Fibroblast of villous mesenchyme (primary cell): ENCODE measurements around the gene SERGEF. TPM values are rescaled to one million over a fixed set of nuclear protein-coding genes. Genes with fewer than 3 reads are reported as not detected.
A peak's percentile ranks its signal among the peaks of the same experiment; 100 is the strongest.

ENCODE experiments used
- DNase-seq: peaks from one replicate; pipeline ENCODE4 v3.0.0-alpha.2; 2010; ENCODE audit warnings: low read depth
- H3K4me3 ChIP-seq: 2 replicates; pipeline ENCODE4 v1.5.1; 2011; ENCODE audit warnings: low read depth, mild to moderate bottlenecking, low read length
- total RNA-seq: library from RNA; depleted of rRNA; stranded (reverse); fragments of >200 nt; gene quantifications from 2 replicates; pipeline ENCODE4 v1.2.3, GENCODE V29; 2012
- TF ChIP-seq, protein P1 (sequence below): IDR thresholded peaks from 2 replicates; pipeline ENCODE4 v1.5.1; 2012; ENCODE audit warnings: low read depth, mild to moderate bottlenecking, low read length; ENCODE audit not compliant: insufficient read depth

The SERGEF gene
- total RNA-seq, 1 donor: 21.2 TPM

DNA sequence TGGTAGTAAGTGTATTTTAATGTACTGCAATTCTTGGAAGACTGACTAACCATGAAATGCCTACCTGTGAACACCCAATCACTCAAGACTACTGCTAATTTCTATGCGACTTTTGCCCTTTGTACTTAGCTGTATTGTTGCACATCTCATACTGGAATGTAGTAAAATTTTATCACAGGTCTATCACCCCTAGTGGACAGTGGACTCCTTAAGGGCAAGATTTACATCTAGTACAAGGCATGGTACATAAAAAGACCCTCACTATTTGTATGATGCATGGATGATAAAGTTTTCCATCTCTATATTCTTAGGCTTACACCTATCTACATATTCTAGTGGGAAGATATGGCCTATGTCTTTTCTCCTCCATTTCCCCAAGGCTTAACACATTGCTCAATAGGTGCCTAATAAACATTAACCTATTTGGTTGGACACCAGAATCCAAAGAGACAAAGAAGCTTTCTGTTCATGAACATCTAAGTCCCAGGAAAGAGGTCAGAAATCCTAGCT is 26.1 kb downstream of the SERGEF start:
- TF ChIP-seq, protein P1, sequence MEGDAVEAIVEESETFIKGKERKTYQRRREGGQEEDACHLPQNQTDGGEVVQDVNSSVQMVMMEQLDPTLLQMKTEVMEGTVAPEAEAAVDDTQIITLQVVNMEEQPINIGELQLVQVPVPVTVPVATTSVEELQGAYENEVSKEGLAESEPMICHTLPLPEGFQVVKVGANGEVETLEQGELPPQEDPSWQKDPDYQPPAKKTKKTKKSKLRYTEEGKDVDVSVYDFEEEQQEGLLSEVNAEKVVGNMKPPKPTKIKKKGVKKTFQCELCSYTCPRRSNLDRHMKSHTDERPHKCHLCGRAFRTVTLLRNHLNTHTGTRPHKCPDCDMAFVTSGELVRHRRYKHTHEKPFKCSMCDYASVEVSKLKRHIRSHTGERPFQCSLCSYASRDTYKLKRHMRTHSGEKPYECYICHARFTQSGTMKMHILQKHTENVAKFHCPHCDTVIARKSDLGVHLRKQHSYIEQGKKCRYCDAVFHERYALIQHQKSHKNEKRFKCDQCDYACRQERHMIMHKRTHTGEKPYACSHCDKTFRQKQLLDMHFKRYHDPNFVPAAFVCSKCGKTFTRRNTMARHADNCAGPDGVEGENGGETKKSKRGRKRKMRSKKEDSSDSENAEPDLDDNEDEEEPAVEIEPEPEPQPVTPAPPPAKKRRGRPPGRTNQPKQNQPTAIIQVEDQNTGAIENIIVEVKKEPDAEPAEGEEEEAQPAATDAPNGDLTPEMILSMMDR: no peak
- DNase-seq: no peak
- H3K4me3 ChIP-seq: no peak overlapping the region

DNA sequence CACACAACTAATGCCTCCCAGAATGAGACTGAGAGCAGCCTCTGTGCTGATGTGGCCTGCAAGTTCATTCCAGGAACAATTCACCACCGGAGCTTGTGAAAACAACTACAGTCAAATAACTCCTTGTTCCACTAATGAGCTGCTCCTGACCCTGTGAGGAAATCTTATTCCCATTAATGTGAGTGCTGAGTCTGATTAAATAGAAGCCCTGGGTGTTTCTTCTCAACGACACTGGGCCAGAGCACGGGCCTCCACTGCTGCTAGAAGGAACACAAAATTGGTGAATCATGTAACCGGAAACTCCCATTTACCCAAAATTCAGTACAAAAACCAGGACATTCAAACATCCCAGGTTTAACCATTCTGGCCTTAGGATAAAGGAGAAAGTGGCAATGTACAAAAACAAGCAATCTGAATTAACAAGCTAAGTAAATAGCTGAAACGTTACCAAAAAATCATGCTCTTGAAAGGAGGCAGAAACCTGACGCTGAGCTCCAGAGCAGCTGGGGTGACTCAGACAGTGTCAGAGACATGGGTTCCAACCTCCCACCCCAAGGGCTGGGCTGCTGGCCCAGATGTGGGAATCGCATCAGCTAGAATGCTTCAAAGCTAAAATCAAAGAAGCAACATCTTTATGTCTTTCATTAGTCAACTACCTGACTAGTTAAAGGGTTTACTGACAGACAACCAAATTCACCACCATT is 26.7 kb downstream of the SERGEF start:
- peak; percentile 69 for DNase-seq
- TF ChIP-seq, protein P1: no peak
- H3K4me3 ChIP-seq: no peak overlapping the region

DNA sequence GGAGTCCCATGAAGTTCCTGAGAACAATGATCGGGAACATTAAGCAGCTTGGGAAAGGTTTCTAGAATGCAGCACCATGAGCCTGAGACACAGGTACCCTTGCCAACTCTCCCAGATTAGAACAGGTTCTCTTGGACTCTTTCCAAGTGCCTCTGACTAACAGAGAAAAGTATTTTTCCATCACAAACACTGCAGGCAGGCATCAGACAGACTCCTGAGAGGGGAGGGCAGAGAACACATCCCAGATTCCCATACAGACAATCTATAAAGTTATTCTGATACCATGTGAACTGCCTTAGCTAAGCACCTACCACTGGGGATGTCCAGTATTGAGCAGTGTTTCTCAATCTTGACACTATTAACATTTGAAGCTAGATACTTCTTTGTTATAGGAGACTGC is 27.3 kb downstream of the SERGEF start:
- TF ChIP-seq, protein P1: no peak
- DNase-seq: no peak
- H3K4me3 ChIP-seq: no peak overlapping the region

DNA sequence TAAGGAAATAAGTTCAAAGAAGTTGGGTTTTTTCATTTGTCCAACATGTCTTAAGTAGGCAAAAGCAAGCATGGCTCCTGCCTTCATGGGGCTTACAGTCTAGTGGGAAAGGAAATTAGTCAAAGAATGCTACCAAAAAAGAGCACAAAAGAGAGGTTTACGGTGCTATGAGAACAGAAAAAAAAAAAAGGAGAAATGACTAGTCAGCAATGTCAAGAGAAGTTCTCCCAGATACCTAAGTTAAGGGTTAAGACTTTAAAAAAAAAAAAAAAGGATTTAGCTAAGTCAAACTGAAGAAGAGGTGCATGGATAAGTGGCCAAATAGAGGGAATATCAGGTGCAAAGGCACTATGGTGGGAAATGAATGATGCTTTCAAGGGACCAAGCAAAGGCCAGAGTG is 29.3 kb downstream of the SERGEF start:
- DNase-seq: no peak
- no peak overlapping the region for H3K4me3 ChIP-seq
- TF ChIP-seq, protein P1: no peak

DNA sequence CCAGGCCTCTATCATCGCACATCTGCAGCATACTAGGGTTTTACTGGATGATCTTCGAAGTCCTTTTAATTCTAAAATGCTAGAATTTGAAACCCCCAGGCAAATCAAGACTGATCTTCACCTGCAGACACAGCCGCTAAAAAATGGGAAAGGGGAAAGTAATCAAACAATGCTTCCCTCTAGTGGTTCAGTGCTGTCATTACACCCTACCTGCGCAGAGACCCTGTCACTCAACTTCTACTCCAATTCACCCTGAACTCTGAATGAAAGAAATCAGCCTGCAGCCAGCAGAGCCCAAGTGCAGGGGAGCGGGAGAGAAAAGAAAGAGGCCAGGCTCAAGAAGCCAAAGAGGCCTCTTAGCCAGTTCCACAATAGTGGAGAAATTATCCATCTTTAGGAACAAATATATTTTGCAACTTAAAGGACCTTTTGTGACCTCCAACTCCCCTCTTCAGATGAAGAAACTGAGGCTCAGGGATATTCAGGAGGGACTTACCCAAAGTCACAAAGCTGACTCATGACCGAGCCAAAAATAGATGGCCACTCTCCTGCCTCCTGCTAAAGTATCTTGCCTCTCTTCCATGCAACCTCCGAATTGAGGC is 33.0 kb downstream of the SERGEF start:
- peak; percentile 14 for DNase-seq
- TF ChIP-seq, protein P1: peak; percentile 94
- no peak overlapping the region for H3K4me3 ChIP-seq

DNA sequence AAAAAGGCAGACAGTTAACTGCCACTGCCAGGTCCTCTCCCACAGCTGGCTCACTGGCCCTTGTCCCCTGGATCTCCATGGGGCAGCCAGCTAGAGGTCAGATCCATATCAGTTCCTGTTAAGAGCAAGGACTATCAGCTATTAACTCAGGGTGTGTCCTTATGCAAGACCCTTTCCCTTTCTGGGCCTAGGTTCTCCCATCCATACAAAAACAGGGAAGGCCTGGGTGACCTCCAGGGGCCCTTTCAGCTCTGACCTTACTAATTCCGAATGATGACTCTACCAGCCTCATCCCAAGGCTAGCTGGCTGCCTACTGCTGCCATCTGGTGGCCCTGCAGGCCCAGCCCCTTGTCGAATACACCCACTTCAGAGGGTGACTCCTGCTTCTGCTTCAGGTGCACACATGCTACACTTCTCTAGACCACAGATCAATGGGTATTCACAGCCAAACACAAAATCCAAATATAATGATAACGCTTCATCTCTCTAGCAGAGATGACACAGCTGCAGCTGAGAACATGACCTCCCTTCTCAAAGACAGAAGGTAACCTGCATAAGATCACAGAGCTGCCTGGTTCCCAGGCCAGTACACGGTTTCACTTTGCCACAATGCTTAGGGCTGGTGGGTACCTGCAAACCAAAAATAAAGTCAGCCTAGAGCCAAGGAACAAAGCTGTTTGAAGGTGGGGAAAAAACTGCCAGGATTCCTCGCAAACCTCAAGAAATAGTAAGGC is 34.1 kb downstream of the SERGEF start:
- H3K4me3 ChIP-seq: no peak overlapping the region
- TF ChIP-seq, protein P1: peak; percentile 74
- peak; percentile 35 for DNase-seq
